HG03460 (cell line): ENCODE data around the gene TNRC6C.
"Not testable (repeated sequence)": the region's sequence is repeated elsewhere in the genome, so short reads cannot be mapped to it uniquely, and the experiment has no call there.

Experiments
- ATAC-seq: cut with Tn5 transposase; IDR thresholded peaks from one replicate; pipeline ENCODE4 v1.9.1; 2021; ENCODE audit not compliant: unreplicated experiment

TNRC6C gene

DNA sequence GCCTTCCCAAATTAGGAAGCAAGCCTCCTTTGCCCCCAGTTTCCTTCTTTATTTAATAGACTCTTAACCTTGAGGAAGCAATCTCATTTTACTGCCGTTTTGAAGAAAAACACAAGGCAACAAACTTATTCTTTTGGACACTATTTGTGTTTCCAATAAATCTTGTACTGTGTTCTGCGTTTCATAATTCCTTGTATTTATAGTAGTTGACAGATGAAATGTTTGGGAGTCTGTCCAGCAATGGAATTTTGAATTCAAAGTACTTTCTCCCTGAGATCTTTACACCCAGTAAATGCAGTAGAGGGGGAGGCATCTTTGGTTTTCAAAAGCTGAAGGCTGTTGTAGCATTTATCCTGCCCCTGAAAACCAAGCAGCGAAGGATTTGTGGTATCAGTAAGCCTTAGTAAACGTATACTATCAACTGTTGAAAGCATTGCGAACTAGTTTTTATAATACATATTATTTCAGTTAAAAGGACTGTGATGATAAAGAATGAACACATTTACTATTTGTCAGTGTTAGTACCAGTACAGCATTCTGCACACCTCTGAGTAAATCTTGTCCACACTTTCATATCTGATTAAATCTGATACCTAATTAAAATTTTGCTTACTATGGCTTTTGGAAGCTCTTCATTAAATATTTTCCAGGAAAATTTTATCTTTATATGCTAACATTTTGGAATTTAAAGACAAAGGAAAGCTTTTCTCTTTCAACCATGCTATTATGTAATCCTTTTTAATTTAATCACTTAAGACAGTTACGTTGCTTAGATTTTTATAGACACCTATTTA, 83.1 kb downstream of the TNRC6C start:
- no peak for ATAC-seq

DNA sequence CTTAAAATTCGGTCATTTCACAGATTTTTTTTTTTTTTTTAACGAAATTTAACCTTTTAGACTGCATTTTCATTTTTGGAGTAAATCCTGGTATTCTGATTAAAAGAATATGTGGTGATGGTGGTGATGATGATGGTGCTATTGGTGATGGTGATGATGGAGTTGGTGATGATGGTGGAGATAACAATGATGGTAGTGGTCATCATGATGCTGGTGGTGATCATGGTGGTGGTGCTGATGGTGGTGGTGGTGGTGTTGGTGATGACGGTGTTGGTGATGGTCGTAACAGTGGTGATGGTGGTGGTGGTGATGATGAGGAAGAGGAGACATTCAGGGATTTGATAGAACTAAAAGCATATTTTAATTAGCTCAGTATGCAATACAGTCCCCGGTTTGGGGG, 84.0 kb downstream of the TNRC6C start:
- no peak for ATAC-seq

DNA sequence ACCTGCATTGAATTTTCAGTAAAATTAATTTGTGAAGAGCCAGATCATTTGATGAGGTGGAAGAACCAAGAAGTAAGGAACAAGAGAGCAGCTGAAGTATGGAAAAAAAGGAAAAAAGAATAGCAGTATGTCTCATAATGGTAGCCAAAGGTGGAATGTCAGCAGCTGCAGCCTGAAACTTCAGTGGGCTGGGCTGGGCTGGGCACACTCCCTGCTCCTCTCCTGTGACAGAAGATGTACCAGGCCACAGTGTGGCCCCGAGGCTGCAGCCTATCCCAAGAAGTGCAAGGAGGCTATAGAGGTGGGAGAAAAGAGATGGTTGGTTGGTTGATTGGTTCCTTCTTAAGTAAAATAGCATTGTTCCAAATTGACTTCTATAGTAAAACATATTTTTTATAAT, 84.5 kb downstream of the TNRC6C start:
- ATAC-seq: no peak

DNA sequence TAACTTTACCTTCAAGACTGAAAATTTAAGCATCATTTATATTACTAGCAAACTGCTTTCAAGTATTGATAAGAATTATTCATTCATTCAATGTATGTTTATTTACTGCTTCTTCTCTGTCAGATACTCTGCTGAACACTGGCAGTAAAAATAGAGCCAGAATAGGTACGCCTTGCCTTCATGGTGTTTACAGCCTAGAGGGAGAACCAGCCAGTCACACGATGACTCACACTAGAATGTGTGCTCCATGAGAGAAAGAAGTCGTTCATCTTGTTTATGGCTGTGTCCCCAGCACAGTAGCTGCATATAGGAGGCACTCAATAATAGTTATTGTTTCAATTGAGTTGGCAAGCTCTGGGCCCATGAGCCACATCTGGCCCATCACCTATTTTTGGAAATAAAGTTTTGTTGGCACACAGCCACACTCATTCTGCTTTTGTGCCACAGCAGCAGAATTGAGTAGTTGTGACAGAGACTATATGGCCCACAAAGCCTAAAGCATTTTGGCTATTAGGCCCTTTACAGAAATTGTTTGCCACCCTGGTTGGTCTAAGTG, 85.9 kb downstream of the TNRC6C start:
- no peak for ATAC-seq

DNA sequence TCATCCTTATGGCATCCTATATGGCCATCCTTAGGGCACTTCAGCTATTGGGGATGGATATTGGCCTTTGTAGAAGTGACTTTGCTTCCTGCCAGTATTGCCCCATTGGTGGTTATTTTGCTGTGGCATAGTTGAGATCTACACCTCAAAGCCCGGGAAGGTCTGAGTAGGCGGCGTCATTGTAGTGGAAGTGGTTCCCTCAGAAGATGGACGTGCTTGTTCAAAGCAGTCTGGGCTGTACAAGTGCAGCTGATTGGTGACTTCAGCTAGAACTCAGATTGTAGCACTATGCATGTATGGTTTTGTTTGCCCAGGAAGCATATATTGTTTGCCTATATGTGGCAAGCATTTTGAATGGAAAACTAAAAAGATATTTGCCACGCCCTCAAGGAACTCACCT, 86.8 kb downstream of the TNRC6C start:
- no peak for ATAC-seq

DNA sequence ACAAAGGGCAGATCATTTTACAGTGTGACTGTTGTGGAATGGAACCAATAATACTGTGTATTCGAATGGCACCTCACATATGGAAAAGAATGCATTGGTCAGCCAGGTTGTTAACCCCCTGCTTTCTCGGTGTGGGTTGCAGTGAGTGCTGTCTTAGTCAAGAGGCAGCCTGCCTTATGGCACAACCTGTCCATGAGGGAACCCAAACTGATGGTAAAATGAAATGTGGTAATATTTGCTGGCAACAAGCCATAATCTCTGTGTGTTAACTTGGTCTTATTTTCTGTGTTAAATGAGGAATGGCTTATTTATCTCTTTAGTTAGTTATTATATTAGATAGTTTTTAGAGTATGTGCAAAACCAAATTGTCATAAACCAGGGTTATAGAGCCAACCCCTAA, 88.4 kb downstream of the TNRC6C start:
- no peak for ATAC-seq

DNA sequence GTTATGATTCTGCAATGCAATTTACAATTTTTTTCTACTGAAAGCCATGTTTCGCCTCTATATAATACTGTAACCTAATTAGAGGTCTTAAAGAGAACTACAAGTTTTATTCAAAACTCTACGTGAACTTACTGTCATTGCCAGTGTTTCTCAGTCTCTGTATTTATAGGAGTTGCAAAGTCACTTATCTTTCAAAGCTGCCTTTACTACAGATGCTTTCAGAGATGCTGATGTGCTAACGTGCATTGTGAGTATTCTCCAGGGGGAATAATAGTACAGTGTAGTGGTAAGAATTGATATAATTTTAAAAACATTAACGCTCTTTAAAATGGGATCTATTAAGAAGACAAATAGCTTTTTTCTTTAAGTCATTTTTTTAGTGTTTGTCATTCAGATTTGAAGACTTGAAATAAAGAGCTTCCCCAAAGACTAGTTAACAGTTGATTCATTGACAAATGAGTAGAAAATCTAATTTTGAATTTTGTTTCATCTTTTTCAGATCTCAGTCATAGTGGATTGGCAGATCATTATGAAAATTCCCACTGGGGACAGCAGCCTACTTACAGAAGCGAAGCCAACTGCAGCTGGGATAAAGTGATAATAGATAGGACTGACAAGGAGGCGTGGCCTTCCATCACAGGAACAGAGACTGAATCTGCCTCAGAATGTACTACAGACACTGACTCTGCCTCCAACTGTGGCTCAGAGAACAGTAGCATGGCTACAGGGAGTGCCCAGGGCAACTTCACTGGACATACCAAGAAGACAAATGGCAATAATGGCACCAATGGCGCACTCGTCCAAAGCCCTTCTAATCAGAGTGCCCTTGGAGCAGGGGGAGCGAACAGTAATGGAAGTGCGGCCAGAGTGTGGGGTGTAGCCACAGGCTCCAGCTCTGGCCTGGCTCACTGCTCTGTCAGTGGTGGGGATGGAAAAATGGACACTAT, 90.1 kb downstream of the TNRC6C start:
- ATAC-seq: no peak

DNA sequence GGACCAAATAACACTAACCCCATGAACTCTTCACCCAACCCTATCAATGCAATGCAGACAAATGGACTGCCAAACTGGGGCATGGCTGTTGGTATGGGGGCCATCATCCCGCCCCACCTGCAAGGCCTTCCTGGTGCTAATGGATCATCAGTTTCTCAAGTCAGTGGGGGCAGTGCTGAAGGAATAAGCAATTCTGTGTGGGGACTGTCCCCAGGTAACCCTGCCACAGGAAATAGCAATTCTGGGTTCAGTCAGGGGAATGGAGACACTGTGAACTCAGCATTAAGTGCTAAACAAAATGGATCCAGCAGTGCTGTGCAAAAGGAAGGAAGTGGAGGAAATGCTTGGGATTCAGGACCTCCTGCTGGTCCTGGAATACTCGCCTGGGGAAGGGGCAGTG, 91.1 kb downstream of the TNRC6C start:
- no peak for ATAC-seq

DNA sequence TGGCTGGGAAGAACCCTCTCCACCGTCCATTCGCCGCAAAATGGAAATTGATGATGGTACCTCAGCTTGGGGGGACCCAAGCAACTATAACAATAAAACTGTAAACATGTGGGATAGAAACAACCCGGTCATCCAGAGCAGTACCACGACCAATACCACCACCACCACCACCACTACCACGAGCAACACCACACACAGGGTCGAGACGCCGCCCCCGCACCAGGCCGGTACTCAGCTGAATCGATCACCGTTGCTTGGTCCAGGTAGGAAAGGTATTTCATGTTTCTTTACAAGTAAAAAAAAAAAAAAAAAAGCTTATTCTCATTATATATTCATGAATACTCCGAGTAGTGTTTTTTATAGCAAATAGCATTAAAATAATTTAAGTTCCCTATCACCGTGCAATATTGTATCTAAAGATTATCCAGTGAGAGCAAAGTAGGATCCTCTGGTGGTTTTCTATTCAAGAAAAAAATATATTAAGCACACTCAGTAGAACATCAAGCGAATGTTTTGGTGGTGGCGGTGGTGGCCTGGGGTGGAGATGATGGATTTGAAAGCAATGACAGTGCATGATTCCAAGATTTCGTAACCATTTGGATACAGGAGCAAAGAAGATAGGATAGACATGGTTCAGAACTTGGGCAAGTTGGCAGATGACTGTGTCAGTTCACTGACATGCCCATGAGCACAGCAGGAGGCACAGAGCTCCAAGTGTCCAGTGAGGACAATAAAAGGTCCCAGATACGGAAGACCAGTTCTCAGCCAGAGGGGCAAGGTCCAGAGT, 92.9 kb downstream of the TNRC6C start:
- no peak for ATAC-seq

DNA sequence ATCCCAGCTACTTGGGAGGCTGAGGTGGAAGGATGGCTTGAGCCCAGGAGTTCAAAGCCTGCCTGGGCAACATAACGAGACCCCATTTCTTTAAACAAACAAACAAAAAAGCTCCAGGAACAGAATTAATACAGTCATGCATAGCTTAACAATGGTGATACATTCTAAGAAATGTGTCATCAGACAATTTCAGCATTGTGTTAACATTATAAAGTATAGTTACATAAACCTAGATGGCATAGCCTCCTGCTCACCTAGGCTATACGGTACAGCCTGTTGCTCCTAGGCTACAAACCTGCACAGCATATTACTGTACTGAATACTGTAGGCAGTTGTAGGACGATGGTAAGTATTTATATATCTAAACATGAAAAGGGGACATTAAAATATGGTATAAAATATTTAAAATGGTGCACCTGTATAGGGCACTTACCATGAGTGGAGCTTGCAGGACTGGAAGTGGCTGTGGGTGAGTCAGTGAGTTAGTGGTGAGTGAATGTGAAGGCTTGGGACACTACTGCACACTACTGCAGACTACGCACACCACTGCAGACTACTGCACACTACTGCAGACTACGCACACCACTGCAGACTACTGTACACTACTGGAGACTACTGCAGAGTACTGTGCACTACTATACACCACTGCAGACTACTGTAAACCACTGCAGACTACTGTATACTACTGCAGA, 95.4 kb downstream of the TNRC6C start:
- ATAC-seq: no peak

DNA sequence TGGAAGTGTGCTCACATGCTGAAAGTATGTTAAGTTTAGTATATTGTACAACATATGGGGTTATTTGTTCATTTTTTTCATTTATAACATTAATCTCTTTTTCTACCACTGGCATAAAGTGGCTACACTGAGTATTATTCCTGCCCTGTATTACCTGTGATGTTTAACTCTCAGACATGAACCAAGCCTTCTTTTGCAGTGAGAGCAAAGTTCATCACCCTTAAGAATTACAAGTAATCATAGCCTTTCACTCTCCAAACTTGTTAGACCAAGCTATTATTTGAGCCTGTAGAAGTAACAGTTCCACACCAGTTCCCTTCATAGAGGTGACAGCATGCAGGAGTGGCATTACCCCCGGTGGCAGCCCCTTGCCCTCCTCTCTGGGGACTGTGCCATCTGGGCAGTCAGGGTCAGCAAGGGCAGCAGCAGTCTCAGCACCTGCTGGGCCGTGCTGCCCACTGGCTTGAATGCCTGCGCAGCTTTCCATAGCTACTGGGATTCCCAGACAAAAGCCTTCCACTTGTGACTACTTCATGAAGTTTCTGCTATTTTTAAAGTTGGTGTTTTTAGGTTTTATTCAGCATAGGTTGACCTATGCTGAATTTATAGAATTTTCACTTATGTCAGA, 98.7 kb downstream of the TNRC6C start:
- ATAC-seq: no peak

DNA sequence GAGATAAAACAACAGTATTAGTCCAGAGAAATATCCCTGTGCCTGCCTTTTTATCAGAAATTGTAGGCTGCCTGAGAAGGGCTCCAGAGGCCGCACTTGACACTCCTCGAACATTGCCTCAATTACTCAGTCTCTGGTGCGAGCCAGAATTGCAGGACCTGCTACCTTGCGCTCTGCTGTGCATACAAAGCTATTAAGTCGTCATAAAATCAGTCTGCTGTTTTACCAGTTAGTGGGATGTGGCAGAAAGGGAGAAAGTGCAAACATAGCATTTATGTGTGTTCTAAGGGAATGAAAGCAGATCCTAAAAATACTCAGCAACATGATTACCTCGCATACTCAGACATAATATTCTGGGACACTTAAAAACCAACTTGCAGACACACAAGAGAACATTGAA, 99.5 kb downstream of the TNRC6C start:
- ATAC-seq: no peak

DNA sequence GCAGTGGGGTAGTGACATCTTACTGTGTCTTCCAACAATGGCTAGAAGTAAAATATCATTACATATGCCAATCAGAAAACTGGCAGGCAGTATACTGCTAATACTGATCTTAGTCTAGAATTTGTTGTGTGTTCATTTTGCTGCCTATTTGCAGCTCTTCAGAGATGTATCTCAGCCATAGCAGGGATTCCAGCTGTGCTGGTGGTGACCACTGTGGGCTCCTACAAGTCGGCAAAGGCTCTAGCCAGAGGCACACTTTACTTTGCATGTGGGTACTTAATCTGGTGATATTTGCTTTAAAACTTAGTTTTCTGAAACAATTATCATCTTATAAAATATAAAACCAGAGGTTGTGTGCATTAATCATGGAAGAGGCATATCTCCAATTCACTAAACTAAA, 100.1 kb downstream of the TNRC6C start:
- no peak for ATAC-seq

DNA sequence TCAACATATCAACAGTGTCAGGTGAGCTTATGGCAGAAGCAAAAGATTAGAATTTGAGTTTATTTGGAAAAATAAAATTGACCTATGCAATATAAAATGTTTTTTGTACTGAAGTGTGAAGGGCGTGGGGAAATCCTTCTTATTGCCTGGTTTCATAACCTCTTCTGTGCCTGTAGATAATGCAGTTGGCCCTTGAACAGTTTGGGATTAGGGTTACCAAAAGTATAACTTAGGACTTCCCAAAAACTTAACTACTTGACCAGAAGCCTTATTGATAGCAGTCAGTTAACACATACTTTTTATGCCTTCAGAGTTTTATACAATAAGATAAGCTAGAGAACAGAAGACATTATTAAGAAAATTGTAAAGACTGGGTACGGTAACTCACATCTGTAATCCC, 104.1 kb downstream of the TNRC6C start:
- no peak for ATAC-seq

DNA sequence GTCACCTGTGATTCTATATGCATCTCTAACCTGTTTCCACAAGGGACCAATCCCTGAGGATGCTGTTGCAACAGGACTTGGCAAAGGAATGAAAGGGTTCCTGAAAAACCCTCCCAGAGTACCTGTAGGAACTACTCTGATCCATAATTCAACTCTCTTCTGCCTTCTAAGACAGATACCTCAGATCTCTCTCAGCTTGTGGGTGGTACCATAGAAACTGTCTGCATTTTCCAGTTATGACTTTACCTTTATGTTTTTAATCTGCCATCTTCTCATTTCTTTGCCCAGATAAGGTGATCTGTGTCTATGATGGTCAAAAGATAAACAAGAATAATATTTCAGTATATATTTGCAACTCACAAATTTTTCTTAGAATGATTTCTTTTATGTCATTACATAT, 105.0 kb downstream of the TNRC6C start:
- ATAC-seq: no peak

DNA sequence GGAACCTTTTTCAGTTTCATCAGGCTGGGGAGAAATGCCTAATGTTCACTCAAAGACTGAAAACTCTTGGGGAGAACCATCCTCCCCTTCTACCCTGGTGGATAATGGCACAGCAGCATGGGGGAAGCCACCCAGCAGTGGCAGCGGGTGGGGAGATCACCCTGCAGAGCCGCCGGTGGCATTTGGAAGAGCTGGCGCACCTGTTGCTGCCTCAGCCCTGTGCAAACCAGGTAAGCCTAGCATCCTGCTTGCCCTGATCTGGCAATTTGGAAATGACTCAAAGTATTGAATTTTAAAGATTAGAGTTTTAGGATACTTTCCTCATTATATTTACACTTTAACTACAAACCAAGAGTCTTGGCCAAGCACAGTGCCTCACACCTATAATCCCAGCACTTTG, 106.2 kb downstream of the TNRC6C start:
- no peak for ATAC-seq

DNA sequence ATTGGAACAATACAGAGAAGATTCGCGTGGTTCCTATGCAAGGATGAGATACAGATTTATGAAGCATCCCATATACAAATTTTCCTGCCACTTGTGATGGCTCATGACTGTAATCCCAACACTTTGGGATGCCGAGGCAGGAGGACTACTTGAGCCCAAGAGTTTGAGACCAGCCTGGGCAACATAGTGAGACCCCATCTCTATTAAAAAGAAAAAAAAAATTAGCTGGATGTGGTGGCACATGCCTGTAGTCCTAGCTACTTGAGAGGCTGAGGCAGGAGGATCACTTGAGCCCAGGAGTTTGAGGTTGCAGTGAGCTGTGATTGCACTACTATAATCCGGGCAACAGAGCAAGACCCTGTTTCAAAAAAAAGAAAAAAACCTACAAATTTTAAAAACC, 108.5 kb downstream of the TNRC6C start:
- ATAC-seq: not testable (repeated sequence)

DNA sequence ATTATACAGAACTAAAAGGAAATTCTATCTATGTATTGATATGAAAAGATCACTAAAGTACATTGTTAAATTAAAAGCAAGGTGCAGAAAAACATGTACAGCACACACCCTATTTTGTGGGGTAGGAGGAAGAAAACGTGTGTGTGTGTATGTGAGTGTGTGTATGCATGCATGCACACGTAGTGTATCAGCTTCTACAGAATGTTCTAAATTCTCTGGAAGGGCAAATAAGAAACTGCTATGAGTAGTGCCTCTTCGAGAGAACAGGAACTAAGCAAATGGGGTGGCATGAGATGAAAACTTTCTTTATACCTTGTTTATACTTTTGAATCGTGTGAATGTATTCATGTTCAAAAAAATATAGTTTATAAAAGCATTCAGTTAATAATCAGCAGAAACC, 111.2 kb downstream of the TNRC6C start:
- ATAC-seq: no peak

DNA sequence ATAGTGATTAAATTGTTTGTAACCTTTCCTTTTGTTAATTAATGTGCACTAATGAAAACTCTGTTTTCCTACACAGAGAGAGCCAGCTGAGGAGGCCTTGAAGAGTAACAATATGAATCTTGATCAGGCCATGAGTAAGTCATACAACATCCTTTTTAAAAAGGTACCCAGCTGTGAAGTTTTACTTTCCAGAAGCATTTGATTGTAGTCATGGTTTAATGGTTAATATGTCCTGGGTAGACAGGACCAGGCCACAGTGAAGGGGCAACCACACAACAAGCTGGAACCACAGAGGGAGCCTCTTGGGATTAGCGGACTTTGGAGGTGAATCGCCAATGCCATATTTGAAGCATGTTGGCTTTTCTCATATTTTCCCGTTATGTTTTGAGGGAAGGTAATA, 114.5 kb downstream of the TNRC6C start:
- no peak for ATAC-seq

DNA sequence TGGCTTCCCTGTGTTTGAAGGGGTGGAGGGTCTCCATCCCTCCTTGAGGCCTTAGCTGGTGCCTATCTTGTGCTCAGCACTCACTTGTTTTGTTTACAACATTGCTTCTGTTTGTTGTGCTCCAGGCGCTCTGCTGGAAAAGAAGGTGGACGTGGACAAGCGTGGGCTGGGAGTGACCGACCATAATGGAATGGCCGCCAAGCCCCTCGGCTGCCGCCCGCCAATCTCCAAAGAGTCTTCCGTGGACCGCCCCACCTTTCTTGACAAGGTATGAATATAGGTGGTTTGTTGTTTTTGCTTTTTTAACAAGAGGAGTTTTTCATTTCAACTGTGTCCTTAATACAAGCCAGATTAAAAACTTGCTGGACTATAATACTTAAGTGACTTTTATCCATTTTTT, 116.5 kb downstream of the TNRC6C start:
- ATAC-seq: no peak
